D721Med (cell line): ENCODE data around the gene LYPD6B.

Experiments used
- DNase-seq: peaks from one replicate; pipeline ENCODE4 v3.0.0; 2011; ENCODE audit warnings: low spot score; ENCODE audit not compliant: insufficient read length
- FAIRE-seq: peaks from 2 replicates; lab custom pipeline; 2011; peaks lifted over from hg19 to GRCh38; lab: Jason Lieb, UNC
- CTCF ChIP-seq: IDR thresholded peaks from 2 replicates; pipeline ENCODE4 v1.5.1; 2012; ENCODE audit warnings: mild to moderate bottlenecking, control low read depth; ENCODE audit not compliant: insufficient read depth; ENCODE audit errors: missing control alignments

The LYPD6B gene

GRCh38 chr2:149205143-149205542 is 166.6 kb downstream of the LYPD6B start:
- TF ChIP-seq CTCF, result no peak
- DNase-seq (no peak), FAIRE-seq (no peak)

GRCh38 chr2:149213764-149214493 is 175.4 kb downstream of the LYPD6B start:
- no peak for FAIRE-seq
- TF ChIP-seq CTCF, result no peak
- no peak for DNase-seq

GRCh38 chr2:149218497-149218896 is 180.0 kb downstream of the LYPD6B start:
- DNase-seq, result no peak
- FAIRE-seq, result no peak
- TF ChIP-seq CTCF, result no peak

GRCh38 chr2:149219856-149220255 is 181.4 kb downstream of the LYPD6B start:
- no peak for TF ChIP-seq CTCF
- DNase-seq (no peak), FAIRE-seq (no peak)

- FAIRE-seq (no peak), DNase-seq (no peak)
- TF ChIP-seq CTCF, result no peak
These were observed 182.5 kb downstream of the LYPD6B start for GRCh38 chr2:149221002-149221401.

GRCh38 chr2:149221898-149222297 is 183.4 kb downstream of the LYPD6B start:
- no peak for FAIRE-seq
- DNase-seq, result no peak
- TF ChIP-seq CTCF, result no peak

GRCh38 chr2:149223472-149224095 is 185.1 kb downstream of the LYPD6B start:
- FAIRE-seq (no peak), DNase-seq (no peak)
- no peak for TF ChIP-seq CTCF
